Osteoblast (primary cell): ENCODE data around the gene SNTG2. TPM values are rescaled to one million over a fixed set of nuclear protein-coding genes. Genes with fewer than 3 reads are reported as not detected.

Experiments
- DNase-seq: peaks from one replicate; pipeline ENCODE4 v3.0.0; 2011; ENCODE audit warnings: low spot score, mixed read lengths; ENCODE audit not compliant: insufficient read length; ENCODE audit errors: missing footprints
- H2AFZ ChIP-seq: 2 replicates; pipeline ENCODE4 v1.6.0; 2011; ENCODE audit warnings: mild to moderate bottlenecking, low read length
- H3K27ac ChIP-seq: 2 replicates; pipeline ENCODE4 v1.5.1; 2011; ENCODE audit warnings: mild to moderate bottlenecking, low read depth, low read length, moderate library complexity
- H3K27me3 ChIP-seq: 2 replicates; pipeline ENCODE4 v1.6.0; 2012; ENCODE audit warnings: mild to moderate bottlenecking, control low read depth, inconsistent platforms, low read length, moderate library complexity; ENCODE audit not compliant: insufficient read depth
- H3K36me3 ChIP-seq: 2 replicates; pipeline ENCODE4 v1.5.1; 2011; ENCODE audit warnings: mild to moderate bottlenecking, low read length, control low read depth, moderate library complexity; ENCODE audit not compliant: insufficient read depth
- H3K4me1 ChIP-seq: 2 replicates; pipeline ENCODE4 v1.5.1; 2011; ENCODE audit warnings: mild to moderate bottlenecking, low read length, control low read depth, moderate library complexity; ENCODE audit not compliant: insufficient read depth
- H3K4me2 ChIP-seq: 2 replicates; pipeline ENCODE4 v1.6.0; 2011; ENCODE audit warnings: mild to moderate bottlenecking, low read length; ENCODE audit not compliant: insufficient read depth
- H3K4me3 ChIP-seq: fragments of 200-600 bp; sonication (generic); 3 replicates; pipeline ENCODE4 v1.5.1; 2012; ENCODE audit warnings: mild to moderate bottlenecking, low read length, inconsistent platforms; ENCODE audit not compliant: insufficient read depth
- H3K79me2 ChIP-seq: 2 replicates; pipeline ENCODE4 v1.6.0; 2012; ENCODE audit warnings: mild to moderate bottlenecking, low read length, control low read depth, inconsistent platforms; ENCODE audit not compliant: insufficient read depth
- H3K9me3 ChIP-seq: 2 replicates; pipeline ENCODE4 v1.5.1; 2011; ENCODE audit warnings: low read depth, low read length, control low read depth
- H4K20me1 ChIP-seq: 2 replicates; pipeline ENCODE4 v1.6.0; 2012; ENCODE audit warnings: mild to moderate bottlenecking, low read length, control low read depth; ENCODE audit not compliant: insufficient read depth
- total RNA-seq: library from RNA; depleted of rRNA; stranded (reverse); fragments of >200 nt; gene quantifications from 2 replicates; pipeline ENCODE4 v1.2.3, GENCODE V29; 2012
- TF ChIP-seq, protein P1 (sequence below): IDR thresholded peaks from 2 replicates; pipeline ENCODE4 v1.5.1; 2011; ENCODE audit warnings: mild to moderate bottlenecking, low read depth, low read length, moderate library complexity; ENCODE audit errors: extremely low read depth

The SNTG2 gene
- total RNA-seq, 1 donor = 1.4 TPM

DNA sequence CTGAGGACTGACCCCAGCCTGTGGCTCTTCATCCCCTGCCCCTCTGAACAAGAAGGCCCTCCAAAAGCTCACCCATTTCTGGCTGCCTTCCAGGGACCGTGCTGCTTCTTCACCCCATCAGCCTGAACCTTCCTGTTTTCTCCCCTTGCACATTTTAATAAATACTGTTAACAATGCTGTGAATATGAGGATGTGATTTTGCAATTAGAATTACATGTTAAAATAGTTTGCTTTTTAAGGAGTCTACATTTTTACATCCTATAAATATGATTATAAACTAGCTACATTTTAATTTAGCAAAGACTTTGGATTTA lies 4.0 kb downstream of the SNTG2 start:
- no peaks in the 10 kb centered on the region for H3K36me3 ChIP-seq
- H3K4me3 ChIP-seq = no peak overlapping the region
- H4K20me1 ChIP-seq = no peaks in the 10 kb centered on the region
- H3K9me3 ChIP-seq = no peaks in the 10 kb centered on the region
- no peak overlapping the region for H2AFZ ChIP-seq
- H3K4me2 ChIP-seq = no peak overlapping the region
- no peaks in the 10 kb centered on the region for H3K27me3 ChIP-seq
- peak; percentile 71 for DNase-seq
- no peak overlapping the region for H3K27ac ChIP-seq
- no peaks in the 10 kb centered on the region for H3K79me2 ChIP-seq
- TF ChIP-seq, protein P1, sequence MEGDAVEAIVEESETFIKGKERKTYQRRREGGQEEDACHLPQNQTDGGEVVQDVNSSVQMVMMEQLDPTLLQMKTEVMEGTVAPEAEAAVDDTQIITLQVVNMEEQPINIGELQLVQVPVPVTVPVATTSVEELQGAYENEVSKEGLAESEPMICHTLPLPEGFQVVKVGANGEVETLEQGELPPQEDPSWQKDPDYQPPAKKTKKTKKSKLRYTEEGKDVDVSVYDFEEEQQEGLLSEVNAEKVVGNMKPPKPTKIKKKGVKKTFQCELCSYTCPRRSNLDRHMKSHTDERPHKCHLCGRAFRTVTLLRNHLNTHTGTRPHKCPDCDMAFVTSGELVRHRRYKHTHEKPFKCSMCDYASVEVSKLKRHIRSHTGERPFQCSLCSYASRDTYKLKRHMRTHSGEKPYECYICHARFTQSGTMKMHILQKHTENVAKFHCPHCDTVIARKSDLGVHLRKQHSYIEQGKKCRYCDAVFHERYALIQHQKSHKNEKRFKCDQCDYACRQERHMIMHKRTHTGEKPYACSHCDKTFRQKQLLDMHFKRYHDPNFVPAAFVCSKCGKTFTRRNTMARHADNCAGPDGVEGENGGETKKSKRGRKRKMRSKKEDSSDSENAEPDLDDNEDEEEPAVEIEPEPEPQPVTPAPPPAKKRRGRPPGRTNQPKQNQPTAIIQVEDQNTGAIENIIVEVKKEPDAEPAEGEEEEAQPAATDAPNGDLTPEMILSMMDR = no peak
- no peaks in the 10 kb centered on the region for H3K4me1 ChIP-seq

DNA sequence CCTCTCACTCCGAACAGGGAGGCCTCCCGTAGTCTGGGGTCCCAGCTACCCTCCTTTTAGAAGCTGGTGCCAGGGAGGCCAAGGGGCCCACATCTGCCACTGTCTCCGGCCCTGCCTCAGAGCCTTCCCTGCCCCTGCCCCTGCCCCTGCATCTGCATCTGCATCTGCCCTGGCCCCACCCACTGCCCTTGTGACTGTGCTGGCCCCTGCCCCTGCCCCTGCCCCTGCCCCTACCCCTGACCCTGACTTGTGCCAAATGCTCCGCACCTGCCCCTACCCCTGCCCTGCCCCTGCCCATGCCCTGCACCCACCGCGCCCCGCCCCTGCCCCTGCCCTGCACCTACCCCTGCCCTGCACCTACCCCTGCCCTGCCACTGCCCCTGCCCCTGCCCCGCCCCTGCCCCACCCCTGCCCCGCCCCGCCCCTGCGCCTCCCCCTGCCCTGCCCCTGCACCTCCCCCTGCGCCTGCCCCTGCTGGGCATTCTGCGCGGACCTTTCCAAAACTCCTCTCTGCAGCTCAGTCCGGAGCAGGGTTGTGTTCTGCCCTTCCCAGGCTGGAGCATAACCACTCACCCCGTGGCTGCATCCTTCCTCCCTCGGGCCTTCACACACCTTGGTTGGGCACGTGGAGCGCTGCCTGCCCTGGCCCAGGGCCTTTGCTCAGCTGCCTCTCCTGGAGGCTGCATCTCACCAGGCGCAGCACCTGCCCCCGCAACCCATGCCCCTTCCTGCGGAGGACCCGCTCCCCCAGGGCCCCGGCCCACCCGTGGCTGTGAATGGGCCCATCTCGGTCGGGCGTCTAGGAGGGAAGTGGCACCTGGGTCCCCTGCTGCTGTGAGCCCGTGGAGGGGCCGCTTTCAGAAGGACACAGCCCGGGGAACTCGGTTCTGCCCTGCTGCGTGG lies 5.4 kb downstream of the SNTG2 start:
- H3K36me3 ChIP-seq = no peaks in the 10 kb centered on the region
- H3K27me3 ChIP-seq = no peaks in the 10 kb centered on the region
- no peak overlapping the region for H3K4me3 ChIP-seq
- no peaks in the 10 kb centered on the region for H3K79me2 ChIP-seq
- TF ChIP-seq, protein P1 = no peak
- H2AFZ ChIP-seq = no peak overlapping the region
- H3K4me1 ChIP-seq = peaks cover 6% of the 10 kb centered on the region
- DNase-seq = no peak
- H3K4me2 ChIP-seq = no peak overlapping the region
- H3K27ac ChIP-seq = no peak overlapping the region
- H3K9me3 ChIP-seq = no peaks in the 10 kb centered on the region
- H4K20me1 ChIP-seq = no peaks in the 10 kb centered on the region

GRCh38 chr2:959457-959856 lies 8.8 kb downstream of the SNTG2 start:
- Histone ChIP-seq H4K20me1 (no peaks in the 10 kb centered on the region), H3K27ac (no peak overlapping the region), H3K4me3 (no peak overlapping the region), H2AFZ (no peak overlapping the region), H3K36me3 (no peaks in the 10 kb centered on the region), H3K79me2 (no peaks in the 10 kb centered on the region), H3K4me1 (peaks cover 13% of the 10 kb centered on the region), H3K9me3 (no peaks in the 10 kb centered on the region), H3K4me2 (no peak overlapping the region), H3K27me3 (no peaks in the 10 kb centered on the region)
- DNase-seq = no peak
- TF ChIP-seq, protein P1 = no peak

- no peak for DNase-seq
- TF ChIP-seq, protein P1 = no peak
- Histone ChIP-seq H3K4me3 (no peak overlapping the region), H3K9me3 (no peaks in the 10 kb centered on the region), H3K27me3 (no peaks in the 10 kb centered on the region), H3K79me2 (no peaks in the 10 kb centered on the region), H3K4me2 (no peak overlapping the region), H3K4me1 (peaks cover 13% of the 10 kb centered on the region), H4K20me1 (no peaks in the 10 kb centered on the region), H2AFZ (no peak overlapping the region), H3K36me3 (no peaks in the 10 kb centered on the region), H3K27ac (no peak overlapping the region)
These were observed 9.6 kb downstream of the SNTG2 start for GRCh38 chr2:960061-960736.
